HepG2 (cell line): ENCODE results near the gene ACSS1. TPM values are rescaled to one million over a fixed set of nuclear protein-coding genes. Genes with fewer than 3 reads are reported as not detected.

Source experiments
- ATAC-seq: fragments of 200-7000 bp; cut with Tn5 transposase; 3 replicates; pipeline ENCODE4 v1.9.1; 2020; ENCODE audit warnings: mild to moderate bottlenecking, moderate library complexity
- BruUV-seq: library from RNA; stranded (reverse); fragments of 400-500 nt; replicated peaks from 2 replicates; lab custom pipeline; 2021; lab: Mats Ljungman, UMichigan
- CTCF ChIA-PET: fragments of 300-600 bp; formaldehyde crosslinking; extraction: SDS; loops from one replicate; lab custom pipeline; 2021; ENCODE audit warnings: low total read pairs, inconsistent platforms, low intra/inter-chr PET ratio; lab: Yijun Ruan, JAX
- POLR2A ChIA-PET: fragments of 350-600 bp; sonication (Branson Sonifier 250); formaldehyde crosslinking; loops from one replicate; lab custom pipeline; 2020; ENCODE audit warnings: antibody characterized with exemption, inconsistent platforms; lab: Yijun Ruan, JAX
- DNase-seq: peaks from one replicate; pipeline ENCODE4 v3.0.0-alpha.2; 2015; ENCODE audit warnings: low spot score
- FAIRE-seq: peaks from 3 replicates; lab custom pipeline; 2011; peaks lifted over from hg19 to GRCh38; lab: Jason Lieb, UNC
- H2AFZ ChIP-seq: one replicate; pipeline ENCODE4 v1.6.1; 2011; ENCODE audit warnings: low read length, inconsistent platforms
- H3K27ac ChIP-seq: fragments of 300-600 bp; 3 replicates; pipeline ENCODE4 v1.8.0; 2011; ENCODE audit warnings: mixed run types, mild to moderate bottlenecking, mixed read lengths, low read length, inconsistent platforms; ENCODE audit not compliant: insufficient read depth; ENCODE audit errors: extremely low read length
- H3K27me3 ChIP-seq, 2 experiments: fragments of 200-600 bp in 1 of 2; 2 replicates in 1 of 2; 3 replicates in 1 of 2; pipeline versions ENCODE4 v1.6.0 to v1.8.0; 2011; ENCODE audit warnings: low read length in 2 of 2, mild to moderate bottlenecking in 2 of 2, moderate library complexity in 2 of 2, inconsistent platforms in 1 of 2; ENCODE audit not compliant: insufficient read depth in 2 of 2, control insufficient read depth in 1 of 2
- H3K36me3 ChIP-seq, 2 experiments: fragments of 200-600 bp in 1 of 2; replicated peaks in 1 of 2; 2 replicates in 1 of 2; 3 replicates in 1 of 2; pipeline versions ENCODE4 v1.5.1 to v1.8.0; 2011; ENCODE audit warnings: low read length in 2 of 2, inconsistent platforms in 1 of 2; ENCODE audit not compliant: insufficient read depth in 2 of 2, control insufficient read depth in 1 of 2
- H3K4me1 ChIP-seq: 2 replicates; pipeline ENCODE4 v1.5.1; 2012; ENCODE audit warnings: low read length, inconsistent platforms; ENCODE audit not compliant: insufficient read depth
- H3K4me2 ChIP-seq: 2 replicates; pipeline ENCODE4 v1.6.0; 2011; ENCODE audit warnings: low read depth, low read length, inconsistent platforms
- H3K4me3 ChIP-seq, 3 experiments: fragments of 200-600 bp in 1 of 3; sonication (generic), shearing (Covaris generic) in 1 of 3; replicated peaks in 1 of 3; 2 replicates each; pipeline ENCODE4 v1.5.1; 2011 to 2016; ENCODE audit warnings: low read length in 3 of 3, inconsistent platforms in 2 of 3, low read depth in 2 of 3, mild to moderate bottlenecking in 2 of 3, control low read depth in 1 of 3, mixed read lengths in 1 of 3; ENCODE audit not compliant: insufficient read depth in 1 of 3
- H3K79me2 ChIP-seq: one replicate; pipeline ENCODE4 v1.6.1; 2011; ENCODE audit warnings: low read length, inconsistent platforms; ENCODE audit not compliant: insufficient read depth
- H3K9ac ChIP-seq: 2 replicates; pipeline ENCODE4 v1.6.0; 2011; ENCODE audit warnings: mild to moderate bottlenecking, low read depth, low read length, inconsistent platforms; ENCODE audit not compliant: insufficient read depth
- H3K9me3 ChIP-seq: 2 replicates; pipeline ENCODE4 v1.5.1; 2012; ENCODE audit warnings: mild to moderate bottlenecking, low read length
- H4K20me1 ChIP-seq: 2 replicates; pipeline ENCODE4 v1.6.0; 2011; ENCODE audit warnings: inconsistent platforms, mild to moderate bottlenecking, low read length, moderate library complexity; ENCODE audit not compliant: insufficient read depth
- FOXP1 ChIP-seq, 2 experiments: fragments of 450-650 bp in 1 of 2; IDR thresholded peaks; 2 replicates each; pipeline ENCODE4 v1.6.1; 2017 to 2018; ENCODE audit warnings: antibody characterized with exemption in 1 of 2
- MAFG ChIP-seq: sonication (generic); formaldehyde crosslinking; IDR thresholded peaks from 2 replicates; pipeline ENCODE4 v1.5.1; 2020; ENCODE audit warnings: mild to moderate bottlenecking, missing genetic modification reagents
- MTF1 ChIP-seq: sonication (generic); formaldehyde crosslinking; IDR thresholded peaks from 2 replicates; pipeline ENCODE4 v1.5.0; 2020; ENCODE audit warnings: missing genetic modification reagents
- RORA ChIP-seq: sonication (generic); formaldehyde crosslinking; IDR thresholded peaks from 2 replicates; pipeline ENCODE4 v1.5.0; 2020; ENCODE audit warnings: mild to moderate bottlenecking, missing genetic modification reagents, moderate library complexity
- TCF12 ChIP-seq, 2 experiments: fragments of 450-650 bp in 1 of 2; sonication (generic) in 1 of 2; formaldehyde crosslinking in 1 of 2; IDR thresholded peaks; 2 replicates each; pipeline versions ENCODE4 v1.6.1 to v1.8.0; 2017 to 2022; ENCODE audit warnings: antibody characterized with exemption in 1 of 2, mild to moderate bottlenecking in 1 of 2, missing genetic modification reagents in 1 of 2, moderate library complexity in 1 of 2
- ZFX ChIP-seq: sonication (generic); formaldehyde crosslinking; IDR thresholded peaks from 2 replicates; pipeline ENCODE4 v1.4.0; 2020; ENCODE audit warnings: mild to moderate bottlenecking, low read depth, missing genetic modification reagents, moderate library complexity
- ZFY ChIP-seq: sonication (generic); formaldehyde crosslinking; IDR thresholded peaks from 2 replicates; pipeline ENCODE4 v1.4.0; 2020; ENCODE audit warnings: missing genetic modification reagents
- ZNF121 ChIP-seq: sonication (generic); formaldehyde crosslinking; IDR thresholded peaks from 2 replicates; pipeline ENCODE4 v1.5.0; 2020; ENCODE audit warnings: mild to moderate bottlenecking, missing genetic modification reagents
- ZNF343 ChIP-seq: sonication (generic); formaldehyde crosslinking; IDR thresholded peaks from 2 replicates; pipeline ENCODE4 v1.4.0; 2020; ENCODE audit warnings: mild to moderate bottlenecking, missing genetic modification reagents
- ZNF44 ChIP-seq: sonication (generic); formaldehyde crosslinking; IDR thresholded peaks from 2 replicates; pipeline ENCODE4 v1.5.1; 2020; ENCODE audit warnings: mild to moderate bottlenecking, missing genetic modification reagents
- ZNF446 ChIP-seq: sonication (generic); formaldehyde crosslinking; IDR thresholded peaks from 2 replicates; pipeline ENCODE4 v1.5.0; 2020; ENCODE audit warnings: mild to moderate bottlenecking, missing genetic modification reagents
- ZNF543 ChIP-seq: sonication (generic); formaldehyde crosslinking; IDR thresholded peaks from 2 replicates; pipeline ENCODE4 v1.4.0; 2020; ENCODE audit warnings: mild to moderate bottlenecking, missing genetic modification reagents
- ZNF550 ChIP-seq: sonication (generic); formaldehyde crosslinking; IDR thresholded peaks from 2 replicates; pipeline ENCODE4 v1.4.0; 2020; ENCODE audit warnings: mild to moderate bottlenecking, missing genetic modification reagents, borderline replicate concordance
- ZNF703 ChIP-seq: sonication (generic); formaldehyde crosslinking; IDR thresholded peaks from 2 replicates; pipeline ENCODE4 v1.5.1; 2020; ENCODE audit warnings: missing genetic modification reagents, mild to moderate bottlenecking, moderate library complexity, borderline replicate concordance
- ZNF841 ChIP-seq: sonication (generic); formaldehyde crosslinking; IDR thresholded peaks from 2 replicates; pipeline ENCODE4 v1.8.1; 2023; ENCODE audit warnings: missing genetic modification reagents, borderline replicate concordance
- ZZZ3 ChIP-seq: sonication (generic); formaldehyde crosslinking; IDR thresholded peaks from 2 replicates; pipeline ENCODE4 v1.4.0; 2020; ENCODE audit warnings: missing genetic modification reagents, mild to moderate bottlenecking, borderline replicate concordance
- WGBS: methylation state at CpG from one replicate; pipeline ENCODE4 v1.1.6; 2017; ENCODE audit warnings: low lambda C conversion rate; 5-methylcytosine and 5-hydroxymethylcytosine counted together
- in situ Hi-C: cut with HindIII; loops from 2 replicates; pipeline ENCODE4 v1.10.0; 2017; ENCODE audit warnings: low pct_unique_long_range_greater_than_20kb; ENCODE audit not compliant: extremely low pct_ligation_motif_present
- intact Hi-C: fragments of 100-400 bp; cut with micrococcal nuclease; formaldehyde crosslinking; loops from one replicate; pipeline ENCODE4 v1.10.0; 2022; ENCODE audit not compliant: unreplicated experiment
- polyA plus RNA-seq, 8 experiments: library from polyadenylated mRNA; depleted of rRNA in 3 of 8; stranded (reverse) in 7 of 8; unstranded in 1 of 8; fragments of >200 nt; fragmentation: Illumina TruSeq in 4 of 8; extraction: Trizol in 4 of 8; gene quantifications; 2 replicates each; pipeline versions ENCODE4 v1.2.1 to v1.2.3, GENCODE V29; 2011 to 2016; ENCODE audit warnings: low read depth in 4 of 8, missing spikeins in 1 of 8, mixed read lengths in 1 of 8; ENCODE audit not compliant: insufficient read depth in 1 of 8
- total RNA-seq, 5 experiments: library from RNA; depleted of rRNA; stranded (reverse); fragments of >200 nt; fragmentation: Illumina TruSeq; extraction: Trizol; gene quantifications; 2 replicates each; pipeline ENCODE4 v1.2.3, GENCODE V29; 2016; ENCODE audit warnings: low read depth in 1 of 5
- TF ChIP-seq, protein P1 (sequence below): sonication (generic); IDR thresholded peaks from 2 replicates; pipeline ENCODE4 v1.6.1; 2016; ENCODE audit warnings: low read depth, borderline replicate concordance
- TF ChIP-seq, protein P2 (sequence below): sonication (generic); formaldehyde crosslinking; IDR thresholded peaks from 2 replicates; pipeline ENCODE4 v1.4.0; 2020; ENCODE audit warnings: low read depth, missing genetic modification reagents

Gene ACSS1
- total and polyA plus RNA-seq, 2 of the 13 experiments (the other 11 are each of a cell fraction or from before 2014, with no cell fraction given), result 15.2 to 41.6 TPM

DNA sequence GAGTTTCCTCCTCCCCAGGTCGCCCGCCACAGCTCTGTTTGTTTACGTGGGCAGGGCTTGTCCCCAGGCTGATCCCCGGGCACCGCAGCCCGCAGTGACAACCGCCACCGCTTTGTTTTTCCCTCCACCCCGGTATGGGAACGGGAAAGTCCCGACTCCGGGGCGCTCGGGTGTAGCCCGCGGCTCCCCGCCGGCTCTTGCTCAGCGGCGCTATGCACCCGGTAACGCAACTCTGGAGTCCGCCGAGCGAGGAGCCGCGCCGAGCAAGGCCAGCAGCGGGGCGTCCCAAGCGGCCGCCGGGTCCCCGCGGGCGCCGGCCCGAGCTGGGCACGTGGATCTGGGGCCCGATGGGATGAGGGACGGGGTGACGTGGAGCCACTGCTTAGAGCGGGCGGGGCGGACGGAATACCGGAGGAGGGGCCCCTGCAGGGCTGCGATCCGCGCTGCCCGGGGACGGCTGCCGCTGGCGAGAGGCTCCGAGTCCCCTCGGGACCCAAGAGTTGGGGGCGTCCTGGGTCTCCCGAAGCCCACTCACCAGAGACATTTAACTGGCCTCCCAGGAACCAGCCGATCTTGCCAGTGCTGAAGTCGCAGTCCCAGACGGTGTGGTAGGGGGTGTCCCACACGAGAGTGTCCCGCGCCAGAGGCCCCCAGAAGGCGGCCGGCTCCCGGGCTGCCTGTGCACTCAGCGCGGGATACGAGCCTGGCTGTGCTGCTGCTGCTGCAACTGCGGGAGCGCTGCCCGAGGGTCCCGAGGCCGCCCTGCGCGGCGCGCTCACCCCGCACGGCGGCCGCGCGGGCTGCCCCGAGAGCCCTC, 497 bp downstream of the ACSS1 start:
- no peaks in the 10 kb centered on the region for H3K9me3 ChIP-seq
- under 1% methylated on average over 29 of the region's 86 CpGs for WGBS
- peaks cover 0 to 29% of the 10 kb centered on the region in 2 experiments; a peak in 4 of 5 replicates for H3K27me3 ChIP-seq
- CTCF ChIA-PET, result no interaction called here
- FAIRE-seq (no peak), DNase-seq (no peak), ATAC-seq (peak; percentile 66)
- POLR2A ChIA-PET, result interaction anchor here (0.7 to 7.7 kb wide), 7 partner anchors 24 to 69 kb away, joined by 3 to 77 read pairs (median 4); partner anchors contain the start of gene APMAP
- no peaks in the 10 kb centered on the region for H3K79me2 ChIP-seq
- H3K4me3 ChIP-seq, result peak overlapping the region; percentile 64 to 82 (median 67)
- intact Hi-C loops, result loop anchor here (1.0 to 5.0 kb wide), 2 partner anchors 8 to 40 kb away; no protein-coding TSS in a partner anchor
- H3K36me3 ChIP-seq, result no peaks in the 10 kb centered on the region
- H3K4me1 ChIP-seq, result peaks cover 92% of the 10 kb centered on the region
- in situ Hi-C loops, result no loop called here
- peak overlapping the region; percentile 6 for H3K27ac ChIP-seq
- BruUV-seq, result no TSS peak
- no peaks in the 10 kb centered on the region; the same call in 1 of the 2 replicates for H4K20me1 ChIP-seq
- peak overlapping the region; percentile 91 for H3K4me2 ChIP-seq
- peak overlapping the region; percentile 67 for H3K9ac ChIP-seq
- H2AFZ ChIP-seq, result no peak overlapping the region
- TF ChIP-seq RORA (CRISPR knock-in tag) (no peak), FOXP1 (IDR thresholded peaks at IDR 0.05) (no peak), FOXP1 (CRISPR knock-in tag; IDR thresholded peaks at IDR 0.05) (0 out of 2 replicates have a peak, but pooled peaks have one; percentile 15), MTF1 (CRISPR knock-in tag) (peak; percentile 45; the same call in 1 of the 2 replicates), TCF12 (IDR thresholded peaks at IDR 0.05) (no peak), TCF12 (CRISPR knock-in tag; IDR thresholded peaks at IDR 0.05) (no peak; the same call in 1 of the 2 replicates), ZNF550 (no peak), ZFX (CRISPR knock-in tag) (peak; percentile 72), ZZZ3 (CRISPR knock-in tag) (no peak), ZNF121 (peak; percentile 57; the same call in 1 of the 2 replicates), ZNF703 (CRISPR knock-in tag) (peak; percentile 51; the same call in 1 of the 2 replicates), ZNF446 (CRISPR knock-in tag) (peak; percentile 25; the same call in 1 of the 2 replicates), ZNF44 (CRISPR knock-in tag) (no peak), ZFY (peak; percentile 81), ZNF841 (CRISPR knock-in tag) (no peak), ZNF343 (CRISPR knock-in tag) (no peak), ZNF543 (CRISPR knock-in tag) (no peak; the same call in 1 of the 2 replicates), MAFG (CRISPR knock-in tag) (peak; percentile 4; the same call in 1 of the 2 replicates)
- TF ChIP-seq, protein P1, sequence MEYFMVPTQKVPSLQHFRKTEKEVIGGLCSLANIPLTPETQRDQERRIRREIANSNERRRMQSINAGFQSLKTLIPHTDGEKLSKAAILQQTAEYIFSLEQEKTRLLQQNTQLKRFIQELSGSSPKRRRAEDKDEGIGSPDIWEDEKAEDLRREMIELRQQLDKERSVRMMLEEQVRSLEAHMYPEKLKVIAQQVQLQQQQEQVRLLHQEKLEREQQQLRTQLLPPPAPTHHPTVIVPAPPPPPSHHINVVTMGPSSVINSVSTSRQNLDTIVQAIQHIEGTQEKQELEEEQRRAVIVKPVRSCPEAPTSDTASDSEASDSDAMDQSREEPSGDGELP, result peak; percentile 14; the same call in 1 of the 2 replicates
- TF ChIP-seq, protein P2, sequence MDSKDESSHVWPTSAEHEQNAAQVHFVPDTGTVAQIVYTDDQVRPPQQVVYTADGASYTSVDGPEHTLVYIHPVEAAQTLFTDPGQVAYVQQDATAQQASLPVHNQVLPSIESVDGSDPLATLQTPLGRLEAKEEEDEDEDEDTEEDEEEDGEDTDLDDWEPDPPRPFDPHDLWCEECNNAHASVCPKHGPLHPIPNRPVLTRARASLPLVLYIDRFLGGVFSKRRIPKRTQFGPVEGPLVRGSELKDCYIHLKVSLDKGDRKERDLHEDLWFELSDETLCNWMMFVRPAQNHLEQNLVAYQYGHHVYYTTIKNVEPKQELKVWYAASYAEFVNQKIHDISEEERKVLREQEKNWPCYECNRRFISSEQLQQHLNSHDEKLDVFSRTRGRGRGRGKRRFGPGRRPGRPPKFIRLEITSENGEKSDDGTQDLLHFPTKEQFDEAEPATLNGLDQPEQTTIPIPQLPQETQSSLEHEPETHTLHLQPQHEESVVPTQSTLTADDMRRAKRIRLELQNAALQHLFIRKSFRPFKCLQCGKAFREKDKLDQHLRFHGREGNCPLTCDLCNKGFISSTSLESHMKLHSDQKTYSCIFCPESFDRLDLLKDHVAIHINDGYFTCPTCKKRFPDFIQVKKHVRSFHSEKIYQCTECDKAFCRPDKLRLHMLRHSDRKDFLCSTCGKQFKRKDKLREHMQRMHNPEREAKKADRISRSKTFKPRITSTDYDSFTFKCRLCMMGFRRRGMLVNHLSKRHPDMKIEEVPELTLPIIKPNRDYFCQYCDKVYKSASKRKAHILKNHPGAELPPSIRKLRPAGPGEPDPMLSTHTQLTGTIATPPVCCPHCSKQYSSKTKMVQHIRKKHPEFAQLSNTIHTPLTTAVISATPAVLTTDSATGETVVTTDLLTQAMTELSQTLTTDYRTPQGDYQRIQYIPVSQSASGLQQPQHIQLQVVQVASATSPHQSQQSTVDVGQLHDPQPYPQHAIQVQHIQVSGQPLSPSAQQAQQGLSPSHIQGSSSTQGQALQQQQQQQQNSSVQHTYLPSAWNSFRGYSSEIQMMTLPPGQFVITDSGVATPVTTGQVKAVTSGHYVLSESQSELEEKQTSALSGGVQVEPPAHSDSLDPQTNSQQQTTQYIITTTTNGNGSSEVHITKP (CRISPR knock-in tag), result 0 out of 2 replicates have a peak, but pooled peaks have one; percentile 14
